AG04449 (cell line): ENCODE data around the gene PDZD8.

Experiments
- CTCF ChIA-PET: fragments of 350-600 bp; formaldehyde crosslinking; extraction: SDS; loops from one replicate; lab custom pipeline; 2021; ENCODE audit warnings: antibody characterized with exemption; lab: Yijun Ruan, JAX
- POLR2A ChIA-PET: fragments of 400-600, 350-600 bp; formaldehyde crosslinking; extraction: SDS; loops from one replicate; lab custom pipeline; 2020; ENCODE audit warnings: antibody characterized with exemption, inconsistent platforms; lab: Yijun Ruan, JAX
- DNase-seq: peaks from one replicate; pipeline ENCODE4 v3.0.0-alpha.2; 2010; ENCODE audit warnings: low read depth, low spot score
- H3K4me3 ChIP-seq: 2 replicates; pipeline ENCODE4 v1.5.1; 2011; ENCODE audit warnings: low read depth, mild to moderate bottlenecking, control low read depth, low read length
- TF ChIP-seq, protein P1 (sequence below): IDR thresholded peaks from one replicate; pipeline ENCODE4 v1.5.1; 2011; ENCODE audit warnings: mild to moderate bottlenecking, moderate library complexity, low read length, control low read depth, inconsistent platforms; ENCODE audit not compliant: insufficient read depth; ENCODE audit errors: missing control alignments

Gene PDZD8, protein sequence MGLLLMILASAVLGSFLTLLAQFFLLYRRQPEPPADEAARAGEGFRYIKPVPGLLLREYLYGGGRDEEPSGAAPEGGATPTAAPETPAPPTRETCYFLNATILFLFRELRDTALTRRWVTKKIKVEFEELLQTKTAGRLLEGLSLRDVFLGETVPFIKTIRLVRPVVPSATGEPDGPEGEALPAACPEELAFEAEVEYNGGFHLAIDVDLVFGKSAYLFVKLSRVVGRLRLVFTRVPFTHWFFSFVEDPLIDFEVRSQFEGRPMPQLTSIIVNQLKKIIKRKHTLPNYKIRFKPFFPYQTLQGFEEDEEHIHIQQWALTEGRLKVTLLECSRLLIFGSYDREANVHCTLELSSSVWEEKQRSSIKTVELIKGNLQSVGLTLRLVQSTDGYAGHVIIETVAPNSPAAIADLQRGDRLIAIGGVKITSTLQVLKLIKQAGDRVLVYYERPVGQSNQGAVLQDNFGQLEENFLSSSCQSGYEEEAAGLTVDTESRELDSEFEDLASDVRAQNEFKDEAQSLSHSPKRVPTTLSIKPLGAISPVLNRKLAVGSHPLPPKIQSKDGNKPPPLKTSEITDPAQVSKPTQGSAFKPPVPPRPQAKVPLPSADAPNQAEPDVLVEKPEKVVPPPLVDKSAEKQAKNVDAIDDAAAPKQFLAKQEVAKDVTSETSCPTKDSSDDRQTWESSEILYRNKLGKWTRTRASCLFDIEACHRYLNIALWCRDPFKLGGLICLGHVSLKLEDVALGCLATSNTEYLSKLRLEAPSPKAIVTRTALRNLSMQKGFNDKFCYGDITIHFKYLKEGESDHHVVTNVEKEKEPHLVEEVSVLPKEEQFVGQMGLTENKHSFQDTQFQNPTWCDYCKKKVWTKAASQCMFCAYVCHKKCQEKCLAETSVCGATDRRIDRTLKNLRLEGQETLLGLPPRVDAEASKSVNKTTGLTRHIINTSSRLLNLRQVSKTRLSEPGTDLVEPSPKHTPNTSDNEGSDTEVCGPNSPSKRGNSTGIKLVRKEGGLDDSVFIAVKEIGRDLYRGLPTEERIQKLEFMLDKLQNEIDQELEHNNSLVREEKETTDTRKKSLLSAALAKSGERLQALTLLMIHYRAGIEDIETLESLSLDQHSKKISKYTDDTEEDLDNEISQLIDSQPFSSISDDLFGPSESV

DNA sequence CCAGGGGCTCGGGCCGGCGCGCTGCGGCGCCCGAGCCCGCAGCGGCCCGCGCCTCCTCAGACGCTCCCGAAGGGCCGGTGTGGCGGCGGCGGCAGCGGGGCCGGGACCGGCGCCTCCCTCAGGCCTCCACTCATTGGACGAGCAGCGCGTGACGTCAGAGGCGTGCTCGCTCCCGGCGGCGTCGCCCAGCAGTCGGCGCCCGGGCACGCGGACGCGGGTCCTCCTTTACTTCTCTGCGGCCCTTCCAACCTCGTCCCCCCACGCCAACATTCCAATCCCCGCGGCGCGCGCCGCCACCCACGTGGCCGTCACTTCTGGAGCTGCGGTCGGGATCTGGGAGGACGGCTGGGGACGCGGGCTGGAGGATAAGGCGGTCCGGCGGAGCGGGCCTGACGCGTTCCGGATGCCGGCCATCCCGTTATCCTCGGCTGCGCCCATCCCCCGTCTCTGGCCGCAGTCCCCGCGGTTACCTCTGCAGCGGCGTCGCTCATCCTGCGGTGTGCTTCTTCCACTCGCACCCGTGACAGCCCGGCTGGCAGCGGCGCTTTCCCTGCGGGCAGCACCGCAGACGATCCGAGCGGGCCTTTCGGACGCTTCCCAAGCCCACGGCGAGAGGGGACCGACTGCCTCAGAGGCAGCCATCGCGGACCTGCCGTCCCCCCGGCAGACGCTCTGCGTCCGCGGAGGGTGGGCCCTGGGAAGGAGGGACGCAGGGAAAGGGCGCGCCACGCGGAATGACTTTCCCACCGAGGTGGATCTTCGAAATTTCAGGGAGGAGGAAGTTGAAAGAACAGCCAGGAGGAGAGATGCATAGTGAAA, at the start of gene PDZD8:
Gene PDZD8, minus strand, starts transcription at position 81 of the 819 bp plus-strand sequence. CDS start 213 bp downstream, outside the sequence.
- ChIA-PET CTCF (no interaction called here), POLR2A (no interaction called here)
- TF ChIP-seq, protein P1, sequence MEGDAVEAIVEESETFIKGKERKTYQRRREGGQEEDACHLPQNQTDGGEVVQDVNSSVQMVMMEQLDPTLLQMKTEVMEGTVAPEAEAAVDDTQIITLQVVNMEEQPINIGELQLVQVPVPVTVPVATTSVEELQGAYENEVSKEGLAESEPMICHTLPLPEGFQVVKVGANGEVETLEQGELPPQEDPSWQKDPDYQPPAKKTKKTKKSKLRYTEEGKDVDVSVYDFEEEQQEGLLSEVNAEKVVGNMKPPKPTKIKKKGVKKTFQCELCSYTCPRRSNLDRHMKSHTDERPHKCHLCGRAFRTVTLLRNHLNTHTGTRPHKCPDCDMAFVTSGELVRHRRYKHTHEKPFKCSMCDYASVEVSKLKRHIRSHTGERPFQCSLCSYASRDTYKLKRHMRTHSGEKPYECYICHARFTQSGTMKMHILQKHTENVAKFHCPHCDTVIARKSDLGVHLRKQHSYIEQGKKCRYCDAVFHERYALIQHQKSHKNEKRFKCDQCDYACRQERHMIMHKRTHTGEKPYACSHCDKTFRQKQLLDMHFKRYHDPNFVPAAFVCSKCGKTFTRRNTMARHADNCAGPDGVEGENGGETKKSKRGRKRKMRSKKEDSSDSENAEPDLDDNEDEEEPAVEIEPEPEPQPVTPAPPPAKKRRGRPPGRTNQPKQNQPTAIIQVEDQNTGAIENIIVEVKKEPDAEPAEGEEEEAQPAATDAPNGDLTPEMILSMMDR = no peak
- H3K4me3 ChIP-seq = peak within 1 kb of the TSS; percentile 93
- DNase-seq = no peak

DNA sequence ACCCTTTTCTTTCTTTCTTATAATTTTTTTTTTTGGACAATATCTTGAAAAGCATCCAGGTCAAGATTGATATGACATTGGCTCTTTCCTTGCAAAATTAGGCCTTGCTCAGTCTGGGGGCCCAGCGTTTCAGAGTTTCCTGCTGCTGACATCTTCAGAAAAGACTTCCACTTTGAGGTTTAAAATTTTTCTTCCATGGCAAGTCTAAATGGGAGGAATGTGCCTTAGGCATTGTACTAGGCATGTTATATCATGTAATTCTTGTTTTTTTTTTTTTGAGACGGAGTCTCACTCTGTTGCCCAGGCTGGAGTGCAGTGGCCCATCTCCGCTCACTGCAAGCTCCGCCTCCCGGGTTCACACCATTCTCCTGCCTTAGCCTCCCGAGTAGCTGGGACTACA, 48.9 kb upstream of the PDZD8 start:
- ChIA-PET POLR2A (no interaction called here), CTCF (interaction anchor here (1.3 to 1.7 kb wide), 4 partner anchors 10 to 18 kb away, joined by 3 to 5 read pairs (median 5); no protein-coding TSS in a partner anchor)
- H3K4me3 ChIP-seq = no peak overlapping the region
- no peak for DNase-seq
- TF ChIP-seq, protein P1 = no peak

DNA sequence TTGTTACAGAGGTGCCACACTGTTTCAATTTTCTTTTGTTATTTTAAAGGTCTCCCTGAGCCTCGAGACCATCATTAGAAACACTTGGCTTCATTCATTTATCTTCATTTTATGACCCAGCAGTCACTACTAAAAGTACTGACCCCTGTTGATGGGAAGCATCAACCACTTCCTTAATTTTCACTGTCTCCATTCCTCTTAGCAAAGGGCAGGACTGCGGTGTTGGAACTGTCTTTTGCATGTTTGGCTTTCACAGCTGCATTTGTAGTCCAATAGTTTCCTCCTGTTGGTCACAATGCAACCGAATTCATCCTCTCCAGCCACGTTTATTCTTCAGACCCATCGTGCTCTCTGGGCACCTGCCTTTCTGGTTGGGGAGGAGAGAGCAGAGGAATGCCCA, 46.7 kb upstream of the PDZD8 start:
- ChIA-PET POLR2A (no interaction called here), CTCF (interaction anchor here (1.7 kb wide), 1 partner anchor 9 kb away, joined by 6 read pairs; no protein-coding TSS in a partner anchor)
- TF ChIP-seq, protein P1 = no peak
- H3K4me3 ChIP-seq = no peak overlapping the region
- DNase-seq = no peak

DNA sequence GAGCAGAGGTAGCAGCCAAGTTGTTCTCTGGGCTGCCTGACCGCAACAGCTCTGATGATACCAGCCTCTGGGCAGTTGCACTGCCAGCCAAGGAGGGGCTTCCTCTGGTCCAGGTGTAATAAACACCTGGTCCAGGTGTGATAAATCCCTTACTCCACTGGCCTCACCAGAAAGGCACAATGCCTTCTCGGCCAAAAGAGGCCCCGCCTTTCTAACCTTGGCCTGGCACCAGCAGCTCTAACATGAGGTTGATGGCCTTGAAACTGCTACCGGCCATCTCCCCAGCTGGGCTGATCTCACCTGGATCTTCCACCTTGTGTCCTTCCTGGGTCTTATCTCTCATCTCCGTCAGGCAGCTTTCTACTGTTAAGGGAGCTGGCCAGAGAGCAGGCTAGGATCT, 45.5 kb upstream of the PDZD8 start:
- no peak for DNase-seq
- ChIA-PET POLR2A (no interaction called here), CTCF (interaction anchor here (1.6 to 1.7 kb wide), 2 partner anchors 10 to 75 kb away, joined by 4 to 6 read pairs; no protein-coding TSS in a partner anchor)
- H3K4me3 ChIP-seq = no peak overlapping the region
- TF ChIP-seq, protein P1 = no peak

DNA sequence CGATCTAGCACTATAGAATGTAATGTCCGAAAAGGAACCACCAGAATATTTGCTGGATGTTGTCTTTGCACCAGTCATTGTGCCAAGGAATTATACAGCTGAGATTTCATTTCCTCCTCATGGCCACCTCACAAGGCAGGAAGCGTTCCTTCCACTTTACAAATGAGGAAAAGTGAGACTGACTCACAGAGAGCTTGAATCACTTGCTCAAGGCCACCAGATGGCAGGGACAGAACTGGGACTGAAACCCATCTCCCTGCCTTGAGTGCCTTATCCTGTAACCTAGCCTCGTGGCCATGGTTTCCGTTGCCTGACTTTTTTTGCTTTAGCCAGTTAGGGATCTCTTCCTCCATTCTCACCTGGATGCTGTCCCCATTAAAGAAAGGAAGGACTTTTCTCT, 44.7 kb upstream of the PDZD8 start:
- ChIA-PET POLR2A (no interaction called here), CTCF (interaction anchor here (1.0 to 1.6 kb wide), 2 partner anchors 10 to 76 kb away, joined by 4 read pairs; no protein-coding TSS in a partner anchor)
- DNase-seq = no peak
- TF ChIP-seq, protein P1 = no peak
- no peak overlapping the region for H3K4me3 ChIP-seq
